ENCODE results near the gene DET1.
A peak's percentile ranks its signal among the peaks of the same experiment; 100 is the strongest.

The DET1 gene

DNA sequence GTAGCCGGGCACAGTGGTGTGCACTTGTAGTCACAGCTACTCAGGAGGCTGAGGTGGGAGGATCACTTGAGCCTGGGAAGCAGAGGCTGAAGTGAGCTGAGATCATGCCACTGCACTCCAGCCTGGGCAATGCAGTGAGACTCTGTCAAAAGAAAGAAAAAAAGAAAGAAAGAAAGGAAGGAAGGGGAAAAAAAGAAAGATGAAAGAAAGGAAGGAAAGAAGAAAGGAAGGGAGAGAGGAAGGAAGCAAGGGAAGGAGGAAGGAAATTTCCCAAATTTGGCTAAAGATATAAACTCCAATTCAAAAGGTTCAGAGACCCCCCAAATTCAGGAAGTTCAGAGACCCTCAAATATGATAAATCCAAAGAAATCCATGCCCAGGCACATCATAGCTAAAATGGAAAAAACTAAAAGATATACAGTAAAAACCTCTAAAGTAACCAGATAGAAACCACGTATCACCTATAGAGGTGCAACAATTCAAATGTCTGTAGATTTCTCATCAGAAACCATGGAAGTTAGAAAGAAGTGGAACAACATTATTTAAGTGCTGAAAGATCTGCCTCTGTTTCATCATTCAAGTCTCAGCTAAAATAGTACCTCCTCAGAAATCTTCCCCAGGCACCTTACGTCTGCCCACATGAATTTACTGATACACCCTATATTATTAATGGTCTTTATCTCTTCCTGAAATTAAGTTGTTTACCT, 10.7 kb downstream of the DET1 start:
- Histone ChIP-seq H3K36me3 (ENCODE audit: control insufficient read depth in 2 of 2, insufficient read depth in 1 of 2, low read length in 2 of 2) (peaks cover 0 to 9% of the 10 kb centered on the region in 2 experiments; a peak in 1 of 3 replicates), H3K9me3 (ENCODE audit: control insufficient read depth, insufficient read depth, low read depth, low read length) (no peaks in the 10 kb centered on the region; the same call in 1 of the 2 replicates), H3K4me3 (ENCODE audit: low read depth, low read length) (no peak overlapping the region), H3K4me1 (ENCODE audit: control insufficient read depth, insufficient read depth, low read length) (no peaks in the 10 kb centered on the region), H3K27ac (ENCODE audit: extremely low read depth, low read depth, low read length) (no peak overlapping the region)
- POLR2A ChIA-PET, result no interaction called here
- no peak for TF ChIP-seq ZNF596 (tag by site-specific recombination; IDR thresholded peaks at IDR 0.05)
- TF ChIP-seq ZNF623 (tag by site-specific recombination; IDR thresholded peaks at IDR 0.05), result no peak
- TF ChIP-seq, protein P1, sequence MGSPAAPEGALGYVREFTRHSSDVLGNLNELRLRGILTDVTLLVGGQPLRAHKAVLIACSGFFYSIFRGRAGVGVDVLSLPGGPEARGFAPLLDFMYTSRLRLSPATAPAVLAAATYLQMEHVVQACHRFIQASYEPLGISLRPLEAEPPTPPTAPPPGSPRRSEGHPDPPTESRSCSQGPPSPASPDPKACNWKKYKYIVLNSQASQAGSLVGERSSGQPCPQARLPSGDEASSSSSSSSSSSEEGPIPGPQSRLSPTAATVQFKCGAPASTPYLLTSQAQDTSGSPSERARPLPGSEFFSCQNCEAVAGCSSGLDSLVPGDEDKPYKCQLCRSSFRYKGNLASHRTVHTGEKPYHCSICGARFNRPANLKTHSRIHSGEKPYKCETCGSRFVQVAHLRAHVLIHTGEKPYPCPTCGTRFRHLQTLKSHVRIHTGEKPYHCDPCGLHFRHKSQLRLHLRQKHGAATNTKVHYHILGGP (tag by site-specific recombination; IDR thresholded peaks at IDR 0.05), result no peak
- TF ChIP-seq ZNF174 (tag by site-specific recombination; IDR thresholded peaks at IDR 0.05), result no peak
- no peak for TF ChIP-seq ZNF785 (tag by site-specific recombination; IDR thresholded peaks at IDR 0.05)
- TF ChIP-seq ZNF664 (tag by site-specific recombination; IDR thresholded peaks at IDR 0.05), result no peak
- TF ChIP-seq ZNF561 (tag by site-specific recombination; IDR thresholded peaks at IDR 0.05; ENCODE audit: borderline replicate concordance), result no peak
- TF ChIP-seq ZNF423 (tag by site-specific recombination; IDR thresholded peaks at IDR 0.05), result no peak
- TF ChIP-seq ZBTB20 (tag by site-specific recombination; IDR thresholded peaks at IDR 0.05), result no peak
- TF ChIP-seq ZNF707 (tag by site-specific recombination; IDR thresholded peaks at IDR 0.05), result no peak
- TF ChIP-seq ZNF677 (tag by site-specific recombination; IDR thresholded peaks at IDR 0.05), result no peak
- TF ChIP-seq ZBTB8A (tag by site-specific recombination; IDR thresholded peaks at IDR 0.05), result no peak
- TF ChIP-seq KLF16 (tag by site-specific recombination; IDR thresholded peaks at IDR 0.05), result no peak
- CTCF ChIA-PET, result no interaction called here

DNA sequence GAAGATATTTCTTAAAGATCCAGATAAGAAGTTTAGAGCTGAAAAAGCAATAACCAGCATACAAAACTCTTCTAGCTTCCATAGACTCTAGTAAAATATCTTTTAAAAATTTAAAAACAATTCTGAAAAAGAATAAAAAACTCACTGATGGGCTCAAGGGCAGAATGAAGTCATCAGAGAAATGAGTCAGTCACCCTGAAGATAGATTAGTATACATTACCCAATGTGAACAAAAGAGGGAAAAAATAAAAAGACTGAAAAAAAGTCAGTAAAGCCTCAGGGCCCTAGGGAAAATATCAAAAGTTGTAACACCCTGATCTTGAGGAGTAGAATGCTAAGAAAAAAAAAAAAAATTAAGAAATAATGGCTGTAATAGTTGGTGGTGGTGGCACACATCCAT, 11.4 kb downstream of the DET1 start:
- no peak overlapping the region for H3K4me3 ChIP-seq (ENCODE audit: low read depth, low read length)
- H3K9me3 ChIP-seq (ENCODE audit: control insufficient read depth, insufficient read depth, low read depth, low read length), result no peaks in the 10 kb centered on the region; the same call in 1 of the 2 replicates
- H3K36me3 ChIP-seq (ENCODE audit: control insufficient read depth in 2 of 2, insufficient read depth in 1 of 2, low read length in 2 of 2), result peaks cover 0 to 16% of the 10 kb centered on the region in 2 experiments; a peak in 1 of 3 replicates
- CTCF ChIA-PET, result interaction anchor here (1.4 kb wide), 1 partner anchor 80 kb away, joined by 3 read pairs; no protein-coding TSS in a partner anchor
- no peak overlapping the region for H3K27ac ChIP-seq (ENCODE audit: extremely low read depth, low read depth, low read length)
- no peaks in the 10 kb centered on the region for H3K4me1 ChIP-seq (ENCODE audit: control insufficient read depth, insufficient read depth, low read length)
- TF ChIP-seq, protein P2, sequence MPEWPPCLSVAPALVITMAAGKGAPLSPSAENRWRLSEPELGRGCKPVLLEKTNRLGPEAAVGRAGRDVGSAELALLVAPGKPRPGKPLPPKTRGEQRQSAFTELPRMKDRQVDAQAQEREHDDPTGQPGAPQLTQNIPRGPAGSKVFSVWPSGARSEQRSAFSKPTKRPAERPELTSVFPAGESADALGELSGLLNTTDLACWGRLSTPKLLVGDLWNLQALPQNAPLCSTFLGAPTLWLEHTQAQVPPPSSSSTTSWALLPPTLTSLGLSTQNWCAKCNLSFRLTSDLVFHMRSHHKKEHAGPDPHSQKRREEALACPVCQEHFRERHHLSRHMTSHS (tag by site-specific recombination; IDR thresholded peaks at IDR 0.05), result no peak
- TF ChIP-seq, protein P3, sequence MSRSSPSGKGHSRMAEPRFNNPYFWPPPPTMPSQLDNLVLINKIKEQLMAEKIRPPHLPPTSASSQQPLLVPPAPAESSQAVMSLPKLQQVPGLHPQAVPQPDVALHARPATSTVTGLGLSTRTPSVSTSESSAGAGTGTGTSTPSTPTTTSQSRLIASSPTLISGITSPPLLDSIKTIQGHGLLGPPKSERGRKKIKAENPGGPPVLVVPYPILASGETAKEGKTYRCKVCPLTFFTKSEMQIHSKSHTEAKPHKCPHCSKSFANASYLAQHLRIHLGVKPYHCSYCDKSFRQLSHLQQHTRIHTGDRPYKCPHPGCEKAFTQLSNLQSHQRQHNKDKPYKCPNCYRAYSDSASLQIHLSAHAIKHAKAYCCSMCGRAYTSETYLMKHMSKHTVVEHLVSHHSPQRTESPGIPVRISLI (tag by site-specific recombination; IDR thresholded peaks at IDR 0.05), result 0 out of 2 replicates have a peak, but pooled peaks have one; percentile 36
- TF ChIP-seq ZNF248 (tag by site-specific recombination; IDR thresholded peaks at IDR 0.05), result no peak
- POLR2A ChIA-PET, result no interaction called here

DNA sequence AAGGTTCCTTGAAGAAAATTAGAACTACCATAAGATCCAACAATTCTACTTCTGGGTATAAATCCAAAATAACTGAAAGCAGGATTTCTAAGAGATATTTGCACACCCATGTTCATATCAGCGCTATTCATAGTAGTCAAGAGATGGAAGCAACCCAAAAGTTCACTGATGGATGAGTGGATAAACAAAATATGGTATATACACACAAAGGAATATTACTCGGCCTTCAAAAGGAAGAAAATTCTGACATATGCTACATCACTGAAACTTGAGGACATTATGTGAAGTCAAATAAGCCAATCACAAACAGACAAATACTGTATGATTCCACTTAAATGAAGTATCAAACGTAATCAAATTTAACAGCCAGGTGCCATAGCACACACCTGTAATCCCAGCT, 13.1 kb downstream of the DET1 start:
- no peak overlapping the region for H3K27ac ChIP-seq (ENCODE audit: extremely low read depth, low read depth, low read length)
- no peak overlapping the region for H3K4me3 ChIP-seq (ENCODE audit: low read depth, low read length)
- ChIA-PET POLR2A (no interaction called here), CTCF (interaction anchor here (0.6 kb wide), 2 partner anchors 125 to 1199 kb away, joined by 3 to 4 read pairs; no protein-coding TSS in a partner anchor)
- peak; percentile 58; the same call in 1 of the 2 replicates for TF ChIP-seq ZNF146 (tag by site-specific recombination; IDR thresholded peaks at IDR 0.05)
- TF ChIP-seq, protein P4, sequence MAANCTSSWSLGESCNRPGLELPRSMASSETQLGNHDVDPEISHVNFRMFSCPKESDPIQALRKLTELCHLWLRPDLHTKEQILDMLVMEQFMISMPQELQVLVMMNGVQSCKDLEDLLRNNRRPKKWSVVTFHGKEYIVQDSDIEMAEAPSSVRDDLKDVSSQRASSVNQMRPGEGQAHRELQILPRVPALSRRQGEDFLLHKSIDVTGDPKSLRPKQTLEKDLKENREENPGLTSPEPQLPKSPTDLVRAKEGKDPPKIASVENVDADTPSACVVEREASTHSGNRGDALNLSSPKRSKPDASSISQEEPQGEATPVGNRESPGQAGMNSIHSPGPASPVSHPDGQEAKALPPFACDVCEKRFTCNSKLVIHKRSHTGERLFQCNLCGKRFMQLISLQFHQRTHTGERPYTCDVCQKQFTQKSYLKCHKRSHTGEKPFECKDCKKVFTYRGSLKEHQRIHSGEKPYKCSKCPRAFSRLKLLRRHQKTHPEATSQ (tag by site-specific recombination; IDR thresholded peaks at IDR 0.05), result no peak
- no peaks in the 10 kb centered on the region; the same call in 1 of the 2 replicates for H3K9me3 ChIP-seq (ENCODE audit: control insufficient read depth, insufficient read depth, low read depth, low read length)
- peaks cover 3% of the 10 kb centered on the region; the same call in 1 of the 2 replicates for H3K4me1 ChIP-seq (ENCODE audit: control insufficient read depth, insufficient read depth, low read length)
- peaks cover 0 to 26% of the 10 kb centered on the region in 2 experiments; a peak in 1 of 3 replicates for H3K36me3 ChIP-seq (ENCODE audit: control insufficient read depth in 2 of 2, insufficient read depth in 1 of 2, low read length in 2 of 2)

All from HEK293 (cell line).